ENCODE results near the gene FAM221A.

DNA sequence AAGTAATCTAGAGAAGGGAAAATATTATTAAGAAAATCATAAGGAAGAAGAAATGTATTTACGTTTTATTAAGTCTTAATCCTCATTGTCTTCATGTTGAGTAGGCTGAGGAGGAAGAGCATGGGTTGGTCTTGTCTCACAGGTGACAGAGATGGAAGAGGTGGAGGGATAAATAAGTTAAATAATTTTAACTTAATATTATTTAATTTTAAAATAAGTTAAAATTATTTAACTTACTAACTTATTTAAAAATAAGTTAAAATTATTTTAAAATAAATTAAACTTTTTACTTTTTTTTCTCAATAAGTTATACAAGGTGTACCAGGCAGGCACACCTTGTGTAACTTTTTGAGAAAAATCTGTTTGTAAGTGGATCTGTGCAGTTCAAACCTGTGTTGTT lies 66.6 kb downstream of the FAM221A start:
- no peak for TF ChIP-seq CTCF (IDR thresholded peaks at IDR 0.05)
- TF ChIP-seq EP300 (IDR thresholded peaks at IDR 0.05): no peak
- no peak for TF ChIP-seq POLR2A (IDR thresholded peaks at IDR 0.05)

Measured in ovary (tissue), 3 donors.